Liver (tissue), 9 donors: ENCODE data around the gene MFF. TPM values are rescaled to one million over a fixed set of nuclear protein-coding genes. Genes with fewer than 3 reads are reported as not detected.

Experiments
- DNase-seq: peaks from one replicate; pipeline ENCODE4 v3.0.0-alpha.2; 2017; ENCODE audit warnings: low spot score
- H3K27ac ChIP-seq, 2 donors: one replicate each; pipeline ENCODE4 v1.7.0; 2013; ENCODE audit warnings: inconsistent platforms in 2 of 2, low read length in 2 of 2, control low read depth in 1 of 2, low read depth in 1 of 2, mild to moderate bottlenecking in 1 of 2
- H3K27me3 ChIP-seq, 4 donors: one replicate each; pipeline versions ENCODE4 v1.6.1 to v1.7.0; 2013; ENCODE audit warnings: low read length in 3 of 4, inconsistent platforms in 1 of 4, mild to moderate bottlenecking in 1 of 4, moderate library complexity in 1 of 4; ENCODE audit not compliant: control insufficient read depth in 4 of 4, insufficient read depth in 4 of 4
- H3K36me3 ChIP-seq, 4 donors: one replicate each; pipeline versions ENCODE4 v1.6.1 to v1.7.0; 2013; ENCODE audit warnings: low read length in 3 of 4, mild to moderate bottlenecking in 3 of 4, low read depth in 1 of 4, moderate library complexity in 1 of 4; ENCODE audit not compliant: control insufficient read depth in 4 of 4, insufficient read depth in 3 of 4
- H3K4me1 ChIP-seq, 4 donors: one replicate each; pipeline versions ENCODE4 v1.6.1 to v1.7.0; 2013; ENCODE audit warnings: low read length in 3 of 4, mild to moderate bottlenecking in 3 of 4, moderate library complexity in 1 of 4; ENCODE audit not compliant: control insufficient read depth in 4 of 4, insufficient read depth in 4 of 4
- H3K4me3 ChIP-seq, 3 donors: one replicate each; pipeline versions ENCODE4 v1.6.1 to v1.7.0; 2013; ENCODE audit warnings: low read length in 3 of 3, control low read depth in 1 of 3, low read depth in 1 of 3, mild to moderate bottlenecking in 1 of 3
- H3K9ac ChIP-seq, 2 donors: one replicate each; pipeline ENCODE4 v1.7.0; 2013; ENCODE audit warnings: low read length in 2 of 2, mild to moderate bottlenecking in 2 of 2, moderate library complexity in 2 of 2, control low read depth in 1 of 2, low read depth in 1 of 2
- H3K9me3 ChIP-seq, 4 donors: one replicate each; pipeline versions ENCODE4 v1.6.1 to v1.7.0; 2013; ENCODE audit warnings: low read length in 3 of 4; ENCODE audit not compliant: control insufficient read depth in 4 of 4
- CTCF ChIP-seq: fragments of 150-350 bp; IDR thresholded peaks from 2 replicates; pipeline ENCODE4 v1.5.1; 2017; ENCODE audit warnings: improper control_type of control experiment, low read depth, low read length; ENCODE audit not compliant: missing input control
- EGR1 ChIP-seq, 2 donors: IDR thresholded peaks; 2 replicates each; pipeline ENCODE4 v1.6.1; 2016 to 2018; ENCODE audit warnings: antibody characterized with exemption in 2 of 2, low read depth in 2 of 2
- FOXA1 ChIP-seq: IDR thresholded peaks from 2 replicates; pipeline ENCODE4 v1.6.1; 2016; ENCODE audit warnings: antibody characterized with exemption
- FOXA2 ChIP-seq: IDR thresholded peaks from 2 replicates; pipeline ENCODE4 v1.6.1; 2016; ENCODE audit warnings: antibody characterized with exemption
- GABPA ChIP-seq, 2 donors: IDR thresholded peaks in 1 of 2; conservative IDR thresholded peaks in 1 of 2; 2 replicates each; pipeline ENCODE4 v1.6.1; 2016; ENCODE audit warnings: antibody characterized with exemption in 2 of 2, mild to moderate bottlenecking in 1 of 2, moderate library complexity in 1 of 2
- HNF4A ChIP-seq, 2 donors: conservative IDR thresholded peaks; 2 replicates each; pipeline ENCODE4 v1.6.1; 2016; ENCODE audit warnings: antibody characterized with exemption in 2 of 2, mild to moderate bottlenecking in 2 of 2
- HNF4G ChIP-seq: IDR thresholded peaks from 2 replicates; pipeline ENCODE4 v1.6.1; 2016; ENCODE audit warnings: antibody characterized with exemption
- JUND ChIP-seq, 2 donors: IDR thresholded peaks; 2 replicates each; pipeline ENCODE4 v1.6.1; 2016; ENCODE audit warnings: antibody characterized with exemption in 2 of 2
- MAX ChIP-seq: IDR thresholded peaks from 2 replicates; pipeline ENCODE4 v1.6.1; 2016; ENCODE audit warnings: antibody characterized with exemption
- NR2F2 ChIP-seq: IDR thresholded peaks from 2 replicates; pipeline ENCODE4 v1.6.1; 2016; ENCODE audit warnings: antibody characterized with exemption
- RAD21 ChIP-seq, 2 donors: IDR thresholded peaks; 2 replicates each; pipeline ENCODE4 v1.6.1; 2016; ENCODE audit warnings: antibody characterized with exemption in 2 of 2, mild to moderate bottlenecking in 2 of 2
- RXRA ChIP-seq, 2 donors: IDR thresholded peaks; 2 replicates each; pipeline ENCODE4 v1.6.1; 2017 to 2018; ENCODE audit warnings: antibody characterized with exemption in 2 of 2, mild to moderate bottlenecking in 1 of 2
- SP1 ChIP-seq: IDR thresholded peaks from 2 replicates; pipeline ENCODE4 v1.6.1; 2018; ENCODE audit warnings: antibody characterized with exemption, mild to moderate bottlenecking
- TAF1 ChIP-seq: conservative IDR thresholded peaks from 2 replicates; pipeline ENCODE4 v1.6.1; 2016; ENCODE audit warnings: antibody characterized with exemption, mild to moderate bottlenecking
- YY1 ChIP-seq: IDR thresholded peaks from 2 replicates; pipeline ENCODE4 v1.6.1; 2016; ENCODE audit warnings: antibody characterized with exemption, mild to moderate bottlenecking
- WGBS: extraction: QIAGEN DNeasy Blood & Tissue Kit; methylation state at CpG from one replicate; pipeline ENCODE4 v1.1.7; 2013; 5-methylcytosine and 5-hydroxymethylcytosine counted together
- polyA plus RNA-seq, 2 donors: library from polyadenylated mRNA; stranded (reverse) in 1 of 2; unstranded in 1 of 2; fragments of 200-250 nt in 1 of 2; fragments of >200 nt in 1 of 2; fragmentation: Nextera tagmentation in 1 of 2; extraction: Ambion mirVana in 1 of 2; gene quantifications; one replicate each; pipeline versions ENCODE4 v1.2.1 to v1.2.3, GENCODE V29; 2013 to 2015
- total RNA-seq, 2 donors: library from RNA; depleted of rRNA; stranded (reverse); fragments of >200 nt; gene quantifications; one replicate each; pipeline ENCODE4 v1.2.3, GENCODE V29; 2014
- TF ChIP-seq, protein P1 (sequence below): IDR thresholded peaks from 2 replicates; pipeline ENCODE4 v1.6.1; 2016; ENCODE audit warnings: antibody characterized with exemption
- TF ChIP-seq, protein P2 (sequence below): IDR thresholded peaks from 2 replicates; pipeline ENCODE4 v1.6.1; 2016; ENCODE audit warnings: antibody characterized with exemption
- TF ChIP-seq, protein P3 (sequence below): IDR thresholded peaks from 2 replicates; pipeline ENCODE4 v1.6.1; 2016; ENCODE audit warnings: antibody characterized with exemption, mild to moderate bottlenecking
- donor health status: healthy.
- donor health status: healthy.
- donor health status: healthy.
- donor health status: healthy.
- donor health status: healthy.

MFF gene
- total and polyA plus RNA-seq, 4 donors, result 28.9 to 40.8 (median 33.2) TPM

- Histone ChIP-seq H3K27ac (no peak overlapping the region), H3K9me3 (no peaks in the 10 kb centered on the region), H3K9ac (no peak overlapping the region), H3K36me3 (peaks cover 0 to 2% (median under 1%) of the 10 kb centered on the region in 4 donors), H3K4me1 (no peaks in the 10 kb centered on the region), H3K27me3 (no peaks in the 10 kb centered on the region), H3K4me3 (no peak overlapping the region)
- no peak for DNase-seq
- 74% methylated on average over 3 of the region's 3 CpGs for WGBS
- TF ChIP-seq, protein P1, sequence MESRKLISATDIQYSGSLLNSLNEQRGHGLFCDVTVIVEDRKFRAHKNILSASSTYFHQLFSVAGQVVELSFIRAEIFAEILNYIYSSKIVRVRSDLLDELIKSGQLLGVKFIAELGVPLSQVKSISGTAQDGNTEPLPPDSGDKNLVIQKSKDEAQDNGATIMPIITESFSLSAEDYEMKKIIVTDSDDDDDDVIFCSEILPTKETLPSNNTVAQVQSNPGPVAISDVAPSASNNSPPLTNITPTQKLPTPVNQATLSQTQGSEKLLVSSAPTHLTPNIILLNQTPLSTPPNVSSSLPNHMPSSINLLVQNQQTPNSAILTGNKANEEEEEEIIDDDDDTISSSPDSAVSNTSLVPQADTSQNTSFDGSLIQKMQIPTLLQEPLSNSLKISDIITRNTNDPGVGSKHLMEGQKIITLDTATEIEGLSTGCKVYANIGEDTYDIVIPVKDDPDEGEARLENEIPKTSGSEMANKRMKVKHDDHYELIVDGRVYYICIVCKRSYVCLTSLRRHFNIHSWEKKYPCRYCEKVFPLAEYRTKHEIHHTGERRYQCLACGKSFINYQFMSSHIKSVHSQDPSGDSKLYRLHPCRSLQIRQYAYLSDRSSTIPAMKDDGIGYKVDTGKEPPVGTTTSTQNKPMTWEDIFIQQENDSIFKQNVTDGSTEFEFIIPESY, result no peak
- TF ChIP-seq MAX, result no peak
- no peak for TF ChIP-seq TAF1
- TF ChIP-seq, protein P2, sequence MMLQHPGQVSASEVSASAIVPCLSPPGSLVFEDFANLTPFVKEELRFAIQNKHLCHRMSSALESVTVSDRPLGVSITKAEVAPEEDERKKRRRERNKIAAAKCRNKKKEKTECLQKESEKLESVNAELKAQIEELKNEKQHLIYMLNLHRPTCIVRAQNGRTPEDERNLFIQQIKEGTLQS, result no peak
- TF ChIP-seq, protein P3, sequence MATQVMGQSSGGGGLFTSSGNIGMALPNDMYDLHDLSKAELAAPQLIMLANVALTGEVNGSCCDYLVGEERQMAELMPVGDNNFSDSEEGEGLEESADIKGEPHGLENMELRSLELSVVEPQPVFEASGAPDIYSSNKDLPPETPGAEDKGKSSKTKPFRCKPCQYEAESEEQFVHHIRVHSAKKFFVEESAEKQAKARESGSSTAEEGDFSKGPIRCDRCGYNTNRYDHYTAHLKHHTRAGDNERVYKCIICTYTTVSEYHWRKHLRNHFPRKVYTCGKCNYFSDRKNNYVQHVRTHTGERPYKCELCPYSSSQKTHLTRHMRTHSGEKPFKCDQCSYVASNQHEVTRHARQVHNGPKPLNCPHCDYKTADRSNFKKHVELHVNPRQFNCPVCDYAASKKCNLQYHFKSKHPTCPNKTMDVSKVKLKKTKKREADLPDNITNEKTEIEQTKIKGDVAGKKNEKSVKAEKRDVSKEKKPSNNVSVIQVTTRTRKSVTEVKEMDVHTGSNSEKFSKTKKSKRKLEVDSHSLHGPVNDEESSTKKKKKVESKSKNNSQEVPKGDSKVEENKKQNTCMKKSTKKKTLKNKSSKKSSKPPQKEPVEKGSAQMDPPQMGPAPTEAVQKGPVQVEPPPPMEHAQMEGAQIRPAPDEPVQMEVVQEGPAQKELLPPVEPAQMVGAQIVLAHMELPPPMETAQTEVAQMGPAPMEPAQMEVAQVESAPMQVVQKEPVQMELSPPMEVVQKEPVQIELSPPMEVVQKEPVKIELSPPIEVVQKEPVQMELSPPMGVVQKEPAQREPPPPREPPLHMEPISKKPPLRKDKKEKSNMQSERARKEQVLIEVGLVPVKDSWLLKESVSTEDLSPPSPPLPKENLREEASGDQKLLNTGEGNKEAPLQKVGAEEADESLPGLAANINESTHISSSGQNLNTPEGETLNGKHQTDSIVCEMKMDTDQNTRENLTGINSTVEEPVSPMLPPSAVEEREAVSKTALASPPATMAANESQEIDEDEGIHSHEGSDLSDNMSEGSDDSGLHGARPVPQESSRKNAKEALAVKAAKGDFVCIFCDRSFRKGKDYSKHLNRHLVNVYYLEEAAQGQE, result no peak
- no peak for TF ChIP-seq RAD21 (IDR thresholded peaks at IDR 0.05)
- TF ChIP-seq CTCF, result no peak
- no peak for TF ChIP-seq JUND (IDR thresholded peaks at IDR 0.05)
- TF ChIP-seq YY1, result no peak
- no peak for TF ChIP-seq HNF4A (conservative IDR thresholded peaks at IDR 0.05)
- no peak for TF ChIP-seq HNF4G
- TF ChIP-seq NR2F2, result no peak
- TF ChIP-seq FOXA2, result no peak
- no peak for TF ChIP-seq RXRA (IDR thresholded peaks at IDR 0.05)
- no peak for TF ChIP-seq FOXA1
- TF ChIP-seq SP1, result no peak
- TF ChIP-seq EGR1 (IDR thresholded peaks at IDR 0.05; ENCODE audit: low read depth in 2 of 2), result no peak
- no peak for TF ChIP-seq GABPA (IDR thresholded peaks at IDR 0.05 in 1 of 2, conservative IDR thresholded peaks at IDR 0.05 in 1 of 2)
Observed at GRCh38 chr2:227365833-227366232, 40.8 kb downstream of the MFF start.
